GM19455 (cell line): Measurements from ENCODE around the gene SAMD5.

Source experiments
- ATAC-seq: cut with Tn5 transposase; IDR thresholded peaks from one replicate; pipeline ENCODE4 v1.9.1; 2021; ENCODE audit not compliant: unreplicated experiment

The SAMD5 gene

GRCh38 chr6:147508042-147508865, at the start of gene SAMD5:
TSS of gene SAMD5 (plus strand) at chr6:147508690. CDS start at chr6:147508929, 239 bp downstream.
- peak; percentile 41 for ATAC-seq

- ATAC-seq = no peak
Measured at GRCh38 chr6:147459780-147460179, 48.7 kb upstream of the SAMD5 start.

- no peak for ATAC-seq
Measured at GRCh38 chr6:147463651-147464050, 44.8 kb upstream of the SAMD5 start.

GRCh38 chr6:147467428-147467827, 41.1 kb upstream of the SAMD5 start:
- ATAC-seq = no peak

- no peak for ATAC-seq
Measured at GRCh38 chr6:147467886-147468285, 40.6 kb upstream of the SAMD5 start.

GRCh38 chr6:147468634-147469033, 39.9 kb upstream of the SAMD5 start:
- ATAC-seq = no peak

GRCh38 chr6:147479857-147480256, 28.6 kb upstream of the SAMD5 start:
- ATAC-seq = no peak

- ATAC-seq = no peak
Measured at GRCh38 chr6:147486683-147487082, 21.8 kb upstream of the SAMD5 start.

- no peak for ATAC-seq
Measured at GRCh38 chr6:147497472-147497871, 11.0 kb upstream of the SAMD5 start.

- no peak for ATAC-seq
Measured at GRCh38 chr6:147503587-147503986, 4.9 kb upstream of the SAMD5 start.

- no peak for ATAC-seq
Measured at GRCh38 chr6:147504848-147505247, 3.6 kb upstream of the SAMD5 start.

GRCh38 chr6:147506704-147507114, 1.8 kb upstream of the SAMD5 start:
- no peak for ATAC-seq

- ATAC-seq = no peak
Measured at GRCh38 chr6:147507162-147508041, 1.1 kb upstream of the SAMD5 start.

GRCh38 chr6:147508866-147509608, 547 bp downstream of the SAMD5 start:
- no peak for ATAC-seq

- ATAC-seq = no peak
Measured at GRCh38 chr6:147509891-147510290, 1.4 kb downstream of the SAMD5 start.

- ATAC-seq = no peak
Measured at GRCh38 chr6:147510929-147511590, 2.6 kb downstream of the SAMD5 start.

GRCh38 chr6:147514831-147515230, 6.3 kb downstream of the SAMD5 start:
- ATAC-seq = no peak

GRCh38 chr6:147515327-147515726, 6.8 kb downstream of the SAMD5 start:
- ATAC-seq = no peak

- no peak for ATAC-seq
Measured at GRCh38 chr6:147522597-147522996, 14.1 kb downstream of the SAMD5 start.

GRCh38 chr6:147525519-147526209, 17.2 kb downstream of the SAMD5 start:
- no peak for ATAC-seq
